Spleen (tissue), 11 donors: ENCODE measurements around the gene LIF. TPM values are rescaled to one million over a fixed set of nuclear protein-coding genes. Genes with fewer than 3 reads are reported as not detected.

Source experiments
- DNase-seq: peaks from one replicate; pipeline ENCODE4 v3.0.0-alpha.2; 2020
- H3K27ac ChIP-seq, 8 donors: fragments of 200-600 bp; sonication (generic) in 7 of 8; 1 replicate in 4 of 8; 2 replicates in 4 of 8; pipeline versions ENCODE4 v1.5.0 to v1.8.0; 2016 to 2021; ENCODE audit warnings: inconsistent platforms in 4 of 8, mild to moderate bottlenecking in 4 of 8, moderate library complexity in 1 of 8
- H3K27me3 ChIP-seq, 7 donors: fragments of 200-600 bp; sonication (generic) in 6 of 7; replicated peaks in 1 of 7; 1 replicate in 4 of 7; 2 replicates in 3 of 7; pipeline versions ENCODE4 v1.5.0 to v1.8.0; 2016 to 2021; ENCODE audit warnings: inconsistent platforms in 3 of 7, mild to moderate bottlenecking in 1 of 7
- H3K36me3 ChIP-seq, 6 donors: fragments of 200-600 bp; sonication (generic) in 5 of 6; 1 replicate in 4 of 6; 2 replicates in 2 of 6; pipeline versions ENCODE4 v1.5.0 to v1.8.0; 2016 to 2021; ENCODE audit warnings: inconsistent platforms in 2 of 6
- H3K4me1 ChIP-seq, 6 donors: fragments of 200-600 bp; sonication (generic) in 5 of 6; 1 replicate in 3 of 6; 2 replicates in 3 of 6; pipeline versions ENCODE4 v1.5.0 to v1.8.0; 2016 to 2021; ENCODE audit warnings: inconsistent platforms in 3 of 6
- H3K4me3 ChIP-seq, 8 donors: fragments of 200-600 bp; sonication (generic) in 7 of 8; 1 replicate in 4 of 8; 2 replicates in 4 of 8; pipeline versions ENCODE4 v1.5.0 to v1.8.0; 2016 to 2021; ENCODE audit warnings: inconsistent platforms in 4 of 8, mild to moderate bottlenecking in 4 of 8, moderate library complexity in 2 of 8
- H3K9me3 ChIP-seq, 8 donors: fragments of 200-600 bp; sonication (generic) in 7 of 8; 1 replicate in 4 of 8; 2 replicates in 4 of 8; pipeline versions ENCODE4 v1.5.0 to v1.8.0; 2016 to 2021; ENCODE audit warnings: inconsistent platforms in 4 of 8
- POLR2A ChIP-seq, 3 donors: fragments of 450-650 bp; IDR thresholded peaks; one replicate each; pipeline ENCODE4 v1.5.1; 2017; ENCODE audit warnings: antibody characterized with exemption in 3 of 3, mild to moderate bottlenecking in 1 of 3
- POLR2AphosphoS5 ChIP-seq, 3 donors: sonication (generic); formaldehyde crosslinking; IDR thresholded peaks; one replicate each; pipeline ENCODE4 v1.5.1; 2017; ENCODE audit warnings: antibody characterized with exemption in 3 of 3
- WGBS, 5 donors: extraction: QIAGEN DNeasy Blood & Tissue Kit in 3 of 5; methylation state at CpG; one replicate each; pipeline versions ENCODE4 v1.1.5 to v1.1.7; 2013 to 2018; 5-methylcytosine and 5-hydroxymethylcytosine counted together
- intact Hi-C: fragments of 100-400 bp; cut with DNase I; formaldehyde crosslinking; loops from one replicate; pipeline ENCODE4 v1.15.0; 2023; ENCODE audit warnings: low total_unique reads
- polyA plus RNA-seq, 3 donors: library from polyadenylated mRNA; stranded (reverse); fragments of 200-250 nt; gene quantifications; one replicate each; pipeline ENCODE4 v1.2.1, GENCODE V29; 2013
- total RNA-seq, 7 donors: library from RNA; depleted of rRNA in 3 of 7; stranded (reverse); fragments of >200 nt in 3 of 7; fragmentation: NEBNext Ultra II Directional in 4 of 7; extraction: Animal tissue kit (Norgen Biotek cat#: 25700) in 4 of 7; gene quantifications; one replicate each; pipeline versions ENCODE4 v1.1.0 to v1.2.1, GENCODE V29; 2016 to 2021
- TF ChIP-seq, protein P1 (sequence below), 11 experiments: fragments of 200-600 bp in 7 of 11; fragments of 450-650 bp in 4 of 11; sonication (generic) in 4 of 11; IDR thresholded peaks in 8 of 11; conservative IDR thresholded peaks in 3 of 11; 1 replicate in 7 of 11; 2 replicates in 4 of 11; pipeline versions ENCODE4 v1.4.0 to v1.8.0; 2016 to 2021; ENCODE audit warnings: antibody characterized with exemption in 11 of 11, inconsistent platforms in 4 of 11, mild to moderate bottlenecking in 1 of 11
- donor health status: healthy with polysubstance abuse.
- donor health status: DM: no; HTN: no; CAD: no; lungs with moderate emphysema.
- donor health status: DM: no; HTN: no; CAD: no.
- donor health status: Bipolar disorder and iron deficiency.
- donor health status: healthy.
- donor health status: DM: no; HTN: no; CAD: no.
- donor health status: DM: yes; HTN: yes; CAD: no.

LIF gene
- total and polyA plus RNA-seq, 10 donors = 0.21 to 3.2 (median 0.85) TPM; not detected in 2

DNA sequence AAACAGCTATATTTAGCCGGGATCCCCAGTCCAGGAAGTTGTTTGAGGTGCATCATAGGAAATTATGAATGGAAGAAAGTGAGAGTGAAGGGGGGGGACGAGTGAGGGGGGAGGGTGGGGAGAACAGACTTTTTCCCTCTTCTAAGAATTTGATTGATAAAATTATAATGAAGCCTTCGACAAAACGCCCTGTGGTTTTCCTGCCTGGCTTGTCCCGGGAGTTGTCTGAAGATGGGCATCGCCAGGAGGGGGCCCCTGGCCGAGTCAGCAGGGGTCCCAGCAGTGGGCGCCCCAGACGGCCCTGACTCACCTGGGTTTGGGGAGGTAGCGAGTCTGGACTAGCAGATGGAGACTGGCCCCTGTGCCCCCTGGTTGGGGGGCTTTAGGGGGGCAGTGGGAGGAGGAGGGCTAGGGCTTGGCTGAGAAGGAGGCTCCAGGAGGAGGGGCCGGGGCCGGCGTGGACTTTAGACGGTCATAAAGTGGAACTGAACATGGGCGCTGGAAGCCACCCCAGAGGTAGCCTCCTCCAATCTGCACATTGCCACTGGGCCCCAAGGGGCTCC, 336 bp upstream of the LIF start:
- Histone ChIP-seq H3K4me1 (peaks cover 5 to 67% (median 34%) of the 10 kb centered on the region in 6 donors), H3K36me3 (no peaks in the 10 kb centered on the region), H3K27ac (peak overlapping the region in 2 of 8 donors; percentile 44 to 49), H3K27me3 (peaks cover 0 to 48% (median 21%) of the 10 kb centered on the region in 7 donors), H3K9me3 (no peaks in the 10 kb centered on the region), H3K4me3 (peak overlapping the region in 5 of 8 donors; percentile 39 to 67 (median 44))
- DNase-seq = no peak
- 13 to 24% (median 19%) methylated on average over 15 of the region's 15 CpGs for WGBS, 5 donors
- TF ChIP-seq POLR2AphosphoS5 (IDR thresholded peaks at IDR 0.05) (no peak), POLR2A (IDR thresholded peaks at IDR 0.05) (no peak)
- TF ChIP-seq, protein P1, sequence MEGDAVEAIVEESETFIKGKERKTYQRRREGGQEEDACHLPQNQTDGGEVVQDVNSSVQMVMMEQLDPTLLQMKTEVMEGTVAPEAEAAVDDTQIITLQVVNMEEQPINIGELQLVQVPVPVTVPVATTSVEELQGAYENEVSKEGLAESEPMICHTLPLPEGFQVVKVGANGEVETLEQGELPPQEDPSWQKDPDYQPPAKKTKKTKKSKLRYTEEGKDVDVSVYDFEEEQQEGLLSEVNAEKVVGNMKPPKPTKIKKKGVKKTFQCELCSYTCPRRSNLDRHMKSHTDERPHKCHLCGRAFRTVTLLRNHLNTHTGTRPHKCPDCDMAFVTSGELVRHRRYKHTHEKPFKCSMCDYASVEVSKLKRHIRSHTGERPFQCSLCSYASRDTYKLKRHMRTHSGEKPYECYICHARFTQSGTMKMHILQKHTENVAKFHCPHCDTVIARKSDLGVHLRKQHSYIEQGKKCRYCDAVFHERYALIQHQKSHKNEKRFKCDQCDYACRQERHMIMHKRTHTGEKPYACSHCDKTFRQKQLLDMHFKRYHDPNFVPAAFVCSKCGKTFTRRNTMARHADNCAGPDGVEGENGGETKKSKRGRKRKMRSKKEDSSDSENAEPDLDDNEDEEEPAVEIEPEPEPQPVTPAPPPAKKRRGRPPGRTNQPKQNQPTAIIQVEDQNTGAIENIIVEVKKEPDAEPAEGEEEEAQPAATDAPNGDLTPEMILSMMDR (IDR thresholded peaks at IDR 0.05 in 8 of 11, conservative IDR thresholded peaks at IDR 0.05 in 3 of 11) = no peak
- intact Hi-C loops = no loop called here

- Histone ChIP-seq H3K27ac (peak overlapping the region in 2 of 8 donors; percentile 44 to 49), H3K36me3 (no peaks in the 10 kb centered on the region), H3K9me3 (no peaks in the 10 kb centered on the region), H3K4me3 (peak overlapping the region in 6 of 8 donors; percentile 34 to 67 (median 42)), H3K27me3 (peaks cover 0 to 48% (median 21%) of the 10 kb centered on the region in 7 donors), H3K4me1 (peaks cover 6 to 64% (median 39%) of the 10 kb centered on the region in 6 donors)
- DNase-seq = no peak
- no peak for TF ChIP-seq POLR2A (IDR thresholded peaks at IDR 0.05)
- TF ChIP-seq, protein P1 (IDR thresholded peaks at IDR 0.05 in 8 of 11, conservative IDR thresholded peaks at IDR 0.05 in 3 of 11) = no peak
- TF ChIP-seq POLR2AphosphoS5 (IDR thresholded peaks at IDR 0.05) = no peak
- WGBS, 5 donors = 58 to 63% (median 61%) methylated on average over 15 of the region's 15 CpGs
- intact Hi-C loops = no loop called here
Observed at GRCh38 chr22:30245181-30245984, 1.2 kb downstream of the LIF start.

DNA sequence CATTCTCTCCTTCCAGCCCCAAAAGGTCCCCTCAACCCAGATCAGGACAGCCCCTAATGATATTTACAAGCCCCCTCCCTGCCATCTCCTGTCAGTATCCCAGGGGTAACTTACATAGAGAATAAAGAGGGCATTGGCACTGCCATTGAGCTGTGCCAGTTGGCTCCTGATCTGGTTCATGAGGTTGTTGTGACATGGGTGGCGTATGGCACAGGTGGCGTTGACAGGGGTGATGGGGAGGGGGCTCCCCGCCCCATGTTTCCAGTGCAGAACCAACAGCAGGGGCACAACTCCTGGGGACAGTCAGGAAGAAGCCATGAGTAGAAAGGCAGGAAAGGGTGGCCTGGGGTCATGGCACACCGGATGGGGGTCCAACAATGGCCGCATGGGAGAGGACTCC, 1.9 kb downstream of the LIF start:
- no peak overlapping the region for H3K27ac ChIP-seq
- H3K36me3 ChIP-seq = no peaks in the 10 kb centered on the region
- H3K9me3 ChIP-seq = no peaks in the 10 kb centered on the region
- no peak for TF ChIP-seq POLR2AphosphoS5 (IDR thresholded peaks at IDR 0.05)
- TF ChIP-seq, protein P1 (IDR thresholded peaks at IDR 0.05 in 8 of 11, conservative IDR thresholded peaks at IDR 0.05 in 3 of 11) = no peak
- no peak for TF ChIP-seq POLR2A (IDR thresholded peaks at IDR 0.05)
- peaks cover 0 to 48% (median 21%) of the 10 kb centered on the region in 7 donors for H3K27me3 ChIP-seq
- intact Hi-C loops = no loop called here
- 87 to 100% (median 90%) methylated on average over 5 of the region's 5 CpGs for WGBS, 5 donors
- H3K4me1 ChIP-seq = peaks cover 6 to 63% (median 39%) of the 10 kb centered on the region in 6 donors
- DNase-seq = no peak
- no peak overlapping the region for H3K4me3 ChIP-seq

GRCh38 chr22:30244066-30244465, 2.5 kb downstream of the LIF start:
- Histone ChIP-seq H3K4me1 (peaks cover 6 to 57% (median 37%) of the 10 kb centered on the region in 6 donors), H3K9me3 (no peaks in the 10 kb centered on the region), H3K36me3 (no peaks in the 10 kb centered on the region), H3K27me3 (peaks cover 0 to 45% (median 21%) of the 10 kb centered on the region in 7 donors), H3K27ac (no peak overlapping the region), H3K4me3 (no peak overlapping the region)
- WGBS, 5 donors = 89 to 97% (median 91%) methylated on average over 10 of the region's 10 CpGs
- DNase-seq = no peak
- TF ChIP-seq, protein P1 (IDR thresholded peaks at IDR 0.05 in 8 of 11, conservative IDR thresholded peaks at IDR 0.05 in 3 of 11) = no peak
- TF ChIP-seq POLR2AphosphoS5 (IDR thresholded peaks at IDR 0.05) (no peak), POLR2A (IDR thresholded peaks at IDR 0.05) (no peak)
- intact Hi-C loops = no loop called here
